GM18868 (cell line): Measurements from ENCODE around the gene ADAM20.
"Not testable (repeated sequence)": the region's sequence is repeated elsewhere in the genome, so short reads cannot be mapped to it uniquely, and the experiment has no call there.

Experiments
- ATAC-seq: cut with Tn5 transposase; IDR thresholded peaks from one replicate; pipeline ENCODE4 v1.9.1; 2021; ENCODE audit warnings: mild to moderate bottlenecking, moderate library complexity; ENCODE audit not compliant: unreplicated experiment

ADAM20 gene

DNA sequence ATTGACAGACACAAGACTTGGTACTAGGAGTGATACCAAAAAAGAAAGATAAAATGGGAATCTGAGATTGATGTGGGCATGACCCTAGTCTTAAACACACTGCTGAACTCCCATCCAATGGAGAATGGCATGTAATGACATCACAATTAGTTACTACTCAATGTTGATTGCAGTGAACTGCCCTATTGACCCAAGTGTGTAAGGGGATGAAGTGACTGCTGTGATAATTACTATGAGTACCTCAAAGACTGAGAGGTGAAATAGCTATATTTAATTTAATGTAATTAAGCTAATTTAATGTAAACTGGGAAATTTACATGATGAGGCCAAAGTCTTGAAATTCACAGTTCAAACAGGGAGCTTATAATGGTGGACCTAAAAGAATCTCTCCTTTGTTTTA is at the start of gene ADAM20:
Gene ADAM20 (minus strand): TSS at position 101 of the 400 bp plus-strand sequence. CDS start 10,247 bp downstream, outside the sequence.
- no peak for ATAC-seq

DNA sequence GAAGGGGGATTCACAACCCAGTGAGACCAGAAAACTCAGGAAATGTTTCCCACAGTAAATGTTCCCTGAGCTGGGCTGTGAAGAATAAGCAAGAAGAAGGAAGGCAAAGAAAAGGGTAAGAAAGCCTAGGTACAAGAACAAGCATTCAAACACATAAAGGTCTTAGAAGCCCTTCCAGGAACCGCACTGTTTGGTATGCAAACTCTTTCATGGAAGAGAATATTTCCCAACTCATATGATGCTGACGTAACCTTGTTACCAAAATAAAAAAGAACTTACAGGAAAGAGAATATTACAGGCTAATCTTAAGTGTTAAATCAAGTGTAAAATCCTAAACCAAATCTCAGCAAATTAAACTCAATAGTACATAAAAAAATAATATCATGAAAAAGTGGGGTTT is 42.1 kb upstream of the ADAM20 start:
- no peak for ATAC-seq

GRCh38 chr14:70573050-70573449 is 38.2 kb upstream of the ADAM20 start:
- no peak for ATAC-seq

- ATAC-seq = no peak
Measured at GRCh38 chr14:70571139-70571538, 36.3 kb upstream of the ADAM20 start.

DNA sequence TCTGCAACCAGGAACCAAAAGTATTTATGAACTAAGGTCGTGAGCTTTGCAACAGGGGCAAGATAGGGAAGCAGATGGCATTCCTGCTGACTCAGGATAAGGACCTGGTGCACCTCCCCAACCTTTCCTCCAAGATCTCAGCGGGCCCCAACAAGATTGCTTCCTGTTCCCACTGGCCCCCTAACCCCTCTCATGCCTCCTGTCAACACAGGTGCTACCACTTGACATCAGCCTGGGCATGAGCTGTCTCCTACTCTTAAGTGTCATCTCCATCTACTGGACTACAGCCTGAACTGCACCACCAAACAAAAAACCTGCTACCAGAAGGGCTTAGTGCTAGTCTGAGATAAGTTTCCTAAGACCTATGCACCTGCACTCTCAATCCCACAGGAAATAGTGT is 33.0 kb upstream of the ADAM20 start:
- ATAC-seq = no peak

DNA sequence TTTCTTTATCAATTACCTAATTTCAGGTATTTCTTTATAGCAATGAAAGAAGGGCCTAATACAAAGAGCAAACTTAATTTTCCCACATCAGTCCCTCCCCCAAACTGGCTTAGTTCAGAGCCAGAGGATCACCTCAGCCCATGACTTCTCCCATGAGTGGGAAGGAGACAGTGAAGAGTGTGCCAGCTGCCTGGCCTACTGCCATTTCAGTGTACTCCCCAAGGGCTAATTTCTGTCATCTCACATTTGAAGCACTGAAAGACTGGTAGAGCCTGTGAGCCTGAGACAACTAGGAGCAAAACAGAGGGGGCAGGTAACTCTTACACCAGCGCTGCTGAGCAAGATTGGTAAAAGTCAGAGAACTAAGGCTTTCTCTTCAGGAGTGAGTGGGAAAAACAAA is 29.1 kb upstream of the ADAM20 start:
- ATAC-seq = no peak

DNA sequence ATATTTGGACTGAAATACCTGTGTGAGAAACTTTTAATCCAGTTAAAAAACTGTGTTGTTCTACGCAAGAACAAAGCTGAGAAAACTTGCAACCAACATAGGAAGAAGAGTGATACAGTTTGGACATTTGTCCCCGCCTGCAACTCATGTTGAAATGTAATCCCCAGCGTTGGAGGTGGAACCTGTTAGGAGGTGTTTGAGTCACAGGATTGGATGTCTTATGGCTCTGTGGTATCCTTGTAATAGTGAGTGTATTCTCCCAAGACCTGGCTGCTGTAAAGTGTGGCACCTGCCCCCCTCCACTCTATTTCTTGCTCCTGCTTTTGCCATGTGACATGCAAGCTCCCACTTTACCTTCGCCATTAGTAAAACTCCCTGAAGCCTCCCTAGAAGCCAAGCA is 28.6 kb upstream of the ADAM20 start:
- no peak for ATAC-seq

GRCh38 chr14:70558356-70558755 is 23.6 kb upstream of the ADAM20 start:
- ATAC-seq = no peak

DNA sequence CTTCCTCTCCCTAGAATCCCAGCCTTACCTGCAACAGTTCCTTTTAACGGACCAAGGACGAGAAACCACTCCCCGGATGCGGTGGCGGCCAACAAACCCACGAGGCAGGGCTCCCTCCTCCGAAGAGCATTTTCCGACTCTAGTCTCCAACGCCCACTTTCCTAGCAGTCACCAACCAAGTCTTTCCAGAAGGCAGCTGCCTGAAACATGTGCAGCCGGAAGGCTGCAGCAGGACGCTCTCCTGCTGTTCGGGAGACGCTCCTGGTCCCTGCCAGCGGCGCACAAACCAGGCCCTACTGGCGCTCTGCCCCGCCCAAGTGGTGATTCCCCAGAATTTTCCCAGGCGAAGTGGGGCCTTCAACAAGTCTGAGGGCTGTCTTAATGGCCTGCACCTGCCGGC is 21.1 kb upstream of the ADAM20 start:
- no peak for ATAC-seq

GRCh38 chr14:70538087-70538486 is 3.3 kb upstream of the ADAM20 start:
- ATAC-seq = no peak

DNA sequence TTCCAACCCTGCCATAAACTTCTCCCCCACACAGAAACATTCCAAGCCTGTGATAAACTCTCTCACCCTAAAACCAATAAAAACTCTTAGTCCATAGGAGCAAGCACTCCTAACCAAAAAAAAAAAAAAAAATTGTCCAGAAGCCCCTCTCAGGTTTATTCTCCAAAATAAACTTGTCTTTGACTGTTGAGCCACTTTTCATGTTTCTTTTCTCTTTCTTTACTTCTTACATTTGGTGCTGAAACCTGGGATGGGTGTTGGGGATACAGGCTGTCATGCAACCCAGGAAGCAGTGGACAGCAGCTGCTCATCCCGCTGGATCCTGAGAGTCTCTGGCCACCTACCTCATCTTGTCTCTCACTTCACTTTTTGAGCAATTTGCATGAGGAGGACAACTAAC is 2.0 kb upstream of the ADAM20 start:
- no peak for ATAC-seq

DNA sequence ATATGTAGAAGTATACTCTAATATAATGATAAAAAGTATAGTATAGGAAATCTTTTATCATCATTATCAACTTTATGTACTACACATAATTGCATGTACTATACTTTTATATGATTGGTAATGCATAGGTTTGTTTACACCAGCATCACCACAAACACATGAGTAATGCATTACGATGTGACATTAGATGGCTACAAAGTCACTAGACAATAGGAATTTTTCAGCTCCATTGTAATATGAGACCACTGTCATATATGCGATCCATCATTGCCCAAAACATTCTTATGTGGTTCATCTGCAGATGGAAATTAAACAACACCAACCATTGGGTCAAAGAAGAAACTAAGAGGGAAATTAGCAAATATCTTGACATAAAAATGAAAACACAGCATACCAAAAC is 4.4 kb downstream of the ADAM20 start:
- no peak for ATAC-seq

DNA sequence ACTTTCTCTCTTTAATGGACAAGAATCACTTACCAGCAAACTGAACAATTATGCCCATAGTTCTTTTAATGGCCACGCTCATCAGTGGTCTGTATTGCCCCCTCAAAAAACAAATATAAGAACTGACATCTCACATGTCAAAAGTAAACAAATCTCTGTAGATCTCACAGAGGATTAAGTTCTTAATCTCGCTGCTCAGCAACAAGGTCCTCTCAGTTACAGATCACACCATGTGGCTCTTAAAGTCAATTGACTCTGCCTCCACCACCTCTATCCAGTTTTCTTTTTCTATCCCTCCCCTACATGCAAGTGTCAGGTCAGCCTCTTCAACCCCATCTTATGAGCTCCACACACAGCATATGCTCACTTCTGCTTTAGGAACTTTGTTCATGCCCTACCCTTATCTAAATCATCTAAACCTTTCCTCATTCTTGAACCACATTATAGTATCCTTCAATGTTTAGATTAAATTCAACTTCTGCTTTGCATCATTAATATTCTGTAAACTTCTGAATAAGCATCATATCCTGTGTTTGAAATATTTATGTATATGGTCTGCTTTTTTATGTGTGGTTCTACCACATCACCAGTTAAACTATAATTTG is 7.2 kb downstream of the ADAM20 start:
- no peak for ATAC-seq

DNA sequence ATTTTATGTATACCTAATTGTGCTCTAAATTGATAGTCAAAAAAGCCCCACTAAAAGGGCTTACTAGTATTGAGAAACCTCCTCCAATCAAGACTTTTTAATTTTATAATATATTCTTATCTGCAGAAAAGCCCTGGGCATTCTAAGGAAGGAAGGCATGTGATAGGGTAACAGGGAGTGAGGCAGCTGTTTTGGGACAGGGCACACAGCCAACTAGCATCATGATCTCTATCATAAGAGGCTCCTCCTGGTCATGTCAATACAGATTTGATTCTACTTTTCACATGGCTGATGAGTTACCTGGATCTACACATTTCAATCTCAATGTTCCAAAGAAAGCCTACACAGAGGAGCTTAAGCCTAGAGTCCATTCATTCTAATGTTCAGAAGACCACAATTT is 9.1 kb downstream of the ADAM20 start:
- no peak for ATAC-seq

DNA sequence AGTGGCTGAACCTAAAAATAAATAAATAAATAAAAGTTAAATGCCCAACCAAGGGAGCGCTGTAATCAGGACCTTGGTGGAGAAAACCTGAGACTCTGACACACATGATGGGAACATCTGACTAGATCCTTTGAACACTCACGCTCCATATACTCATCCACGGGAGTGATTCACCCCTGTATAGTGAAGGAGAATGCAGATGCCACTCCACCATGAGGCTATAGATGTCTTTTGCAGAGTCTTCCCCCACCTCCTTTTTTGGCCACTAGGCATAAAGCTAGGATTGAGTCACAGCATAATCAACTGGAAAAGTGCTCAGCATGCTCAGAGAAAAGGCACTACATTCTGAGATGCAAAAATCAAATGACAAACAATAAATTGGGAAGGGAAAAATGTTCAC is 19.0 kb downstream of the ADAM20 start:
- no peak for ATAC-seq

DNA sequence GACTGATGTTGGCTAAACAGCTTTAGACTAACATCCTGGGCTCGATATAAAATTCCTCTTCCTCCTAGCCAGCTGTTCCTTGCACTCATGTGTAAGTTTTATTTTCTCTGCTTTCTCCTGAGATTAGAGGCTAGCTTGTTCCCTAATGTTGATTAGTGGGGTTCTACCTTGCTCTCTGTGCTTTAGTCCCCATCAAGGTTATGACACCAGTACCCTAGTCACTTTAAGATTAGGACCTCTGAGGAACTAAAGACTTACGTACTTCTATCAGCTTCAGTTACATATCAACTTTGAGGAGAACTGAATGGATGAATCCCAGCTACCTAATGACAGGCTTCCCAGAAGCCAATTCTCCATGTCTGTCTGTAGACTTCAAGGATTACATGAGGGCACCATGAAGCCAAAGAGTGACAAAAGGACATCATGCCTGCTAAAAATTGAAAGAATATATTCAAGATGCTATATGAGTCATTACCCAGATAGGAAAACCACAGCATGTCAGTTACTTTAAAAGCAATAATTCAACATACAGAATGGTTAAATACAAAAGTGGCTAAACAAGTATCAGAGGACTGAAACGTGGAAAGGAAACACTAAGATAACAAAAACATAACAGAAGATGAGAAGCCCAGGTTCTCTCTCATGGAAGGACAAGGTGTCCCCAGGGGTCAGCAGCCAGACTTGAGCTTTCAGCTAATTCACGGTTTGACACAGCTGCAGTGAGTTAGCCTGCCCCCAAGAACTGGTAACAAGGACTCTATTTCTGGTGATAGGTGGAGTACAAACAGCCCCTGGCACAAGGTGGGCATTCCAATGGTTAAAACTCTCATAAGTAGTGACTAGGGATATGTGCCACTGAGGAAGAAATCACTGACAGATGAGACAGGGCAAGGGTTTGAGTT is 20.4 kb downstream of the ADAM20 start:
- ATAC-seq = no peak

DNA sequence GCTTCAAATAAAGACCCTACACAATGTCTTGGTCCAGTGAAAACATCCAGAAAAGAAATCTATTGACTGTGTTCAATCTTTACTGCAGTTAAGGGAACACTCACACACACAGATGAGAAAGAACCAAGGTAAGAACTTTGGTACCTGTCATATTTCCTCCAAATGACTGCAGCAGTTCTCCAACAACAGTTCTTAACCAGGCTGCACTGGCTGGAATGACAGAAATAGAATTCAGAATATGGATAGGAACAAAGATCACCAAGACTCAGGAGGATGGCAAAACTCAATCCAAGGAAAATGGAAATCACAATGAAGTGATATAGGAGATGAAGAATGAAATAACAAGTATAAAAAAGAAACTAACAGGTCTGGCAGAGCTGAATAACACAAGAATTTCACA is 36.6 kb downstream of the ADAM20 start:
- ATAC-seq = no peak

GRCh38 chr14:70489579-70490200 is 45.1 kb downstream of the ADAM20 start:
- ATAC-seq = no peak

GRCh38 chr14:70477356-70478105 is 57.3 kb downstream of the ADAM20 start:
- not testable (repeated sequence) for ATAC-seq

DNA sequence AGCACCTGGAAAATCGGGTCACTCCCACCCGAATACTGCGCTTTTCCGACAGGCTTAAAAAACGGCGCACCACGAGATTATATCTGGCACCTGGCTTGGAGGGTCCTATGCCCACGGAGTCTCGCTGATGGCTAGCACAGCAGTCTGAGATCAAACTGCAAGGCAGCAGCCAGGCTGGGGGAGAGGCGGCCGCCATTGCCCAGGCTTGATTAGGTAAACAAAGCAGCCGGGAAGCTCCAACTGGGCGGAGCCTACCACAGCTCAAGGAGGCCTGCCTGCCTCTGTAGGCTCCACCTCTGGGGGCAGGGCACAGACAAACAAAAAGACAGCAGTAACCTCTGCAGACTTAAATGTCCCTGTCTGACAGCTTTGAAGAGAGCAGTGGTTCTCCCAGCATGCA is 59.3 kb downstream of the ADAM20 start:
- not testable (repeated sequence) for ATAC-seq

DNA sequence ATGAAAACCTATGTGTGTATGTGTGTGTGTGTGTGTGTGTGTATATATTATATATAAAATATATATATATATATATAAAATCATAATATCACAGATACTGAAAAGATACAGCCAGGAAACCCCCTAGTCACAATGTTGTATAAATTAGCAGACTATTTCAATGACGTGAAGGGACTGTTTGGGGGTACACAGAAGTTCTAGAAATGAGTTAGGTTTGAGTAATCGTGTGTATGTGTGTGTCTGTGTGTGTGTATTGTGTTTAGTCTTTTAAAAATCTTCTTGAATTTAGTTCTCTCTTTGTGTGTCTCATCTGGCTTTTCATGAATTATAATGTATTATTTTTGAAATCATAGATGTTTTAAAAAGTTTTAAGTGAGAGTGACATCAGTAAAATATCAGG is 61.0 kb downstream of the ADAM20 start:
- ATAC-seq = no peak
